NCI-H345 treated with DMSO at 0.1 percent for 48 hours (cell line): ENCODE measurements around the gene STARD7.
"Not testable (repeated sequence)": the region's sequence is repeated elsewhere in the genome, so short reads cannot be mapped to it uniquely, and the experiment has no call there.

Experiments used
- DNase-seq: peaks from one replicate; lab custom pipeline; 2025; ENCODE audit not compliant: unreplicated experiment; lab: John Stamatoyannopoulos, UW

The STARD7 gene

GRCh38 chr2:96164459-96165184, 44.0 kb downstream of the STARD7 start:
- DNase-seq: no peak

- no peak for DNase-seq
Observed at GRCh38 chr2:96163768-96164429, 44.7 kb downstream of the STARD7 start.

GRCh38 chr2:96163415-96163767, 45.2 kb downstream of the STARD7 start:
- DNase-seq: no peak

- no peak for DNase-seq
Observed at GRCh38 chr2:96161898-96162297, 46.7 kb downstream of the STARD7 start.

- not testable (repeated sequence) for DNase-seq
Observed at GRCh38 chr2:96160366-96160765, 48.3 kb downstream of the STARD7 start.

- no peak for DNase-seq
Observed at GRCh38 chr2:96159084-96159830, 49.4 kb downstream of the STARD7 start.

- DNase-seq: no peak
Observed at GRCh38 chr2:96158554-96158940, 50.1 kb downstream of the STARD7 start.

- DNase-seq: no peak
Observed at GRCh38 chr2:96157649-96158553, 50.7 kb downstream of the STARD7 start.

GRCh38 chr2:96156926-96157648, 51.5 kb downstream of the STARD7 start:
- DNase-seq: no peak

- no peak for DNase-seq
Observed at GRCh38 chr2:96156011-96156820, 52.4 kb downstream of the STARD7 start.

- no peak for DNase-seq
Observed at GRCh38 chr2:96154506-96155380, 53.9 kb downstream of the STARD7 start.

GRCh38 chr2:96153991-96154431, 54.6 kb downstream of the STARD7 start:
- no peak for DNase-seq

- no peak for DNase-seq
Observed at GRCh38 chr2:96153291-96153713, 55.3 kb downstream of the STARD7 start.

GRCh38 chr2:96152304-96153161, 56.1 kb downstream of the STARD7 start:
- no peak for DNase-seq

GRCh38 chr2:96151595-96152303, 56.9 kb downstream of the STARD7 start:
- DNase-seq: no peak

GRCh38 chr2:96150791-96151594, 57.6 kb downstream of the STARD7 start:
- DNase-seq: no peak
